ENCODE measurements around the gene ALDH8A1.
"Not testable (repeated sequence)": the region's sequence is repeated elsewhere in the genome, so short reads cannot be mapped to it uniquely, and the experiment has no call there.

- not testable (repeated sequence) for TF ChIP-seq EZH2phosphoT487 (IDR thresholded peaks at IDR 0.05; ENCODE audit: borderline replicate concordance, low read length); CTCF (IDR thresholded peaks at IDR 0.05; ENCODE audit: low read depth, low read length, poor library complexity, severe bottlenecking)
Measured at GRCh38 chr6:134904731-134905130, 45.2 kb downstream of the ALDH8A1 start.

Data from DOHH2 (cell line).